ENCODE data around the gene KCNJ11.

GRCh38 chr11:17414992-17415391 lies 26.5 kb upstream of the KCNJ11 start:
- no peak for TF ChIP-seq PRDM15 (CRISPR knock-in tag; IDR thresholded peaks at IDR 0.05)
- TF ChIP-seq E4F1 (IDR thresholded peaks at IDR 0.05; ENCODE audit: borderline replicate concordance, partially characterized antibody): no peak
- TF ChIP-seq SREBF1 (IDR thresholded peaks at IDR 0.05; ENCODE audit: low read length): no peak
- no peak for TF ChIP-seq ZNF592 (IDR thresholded peaks at IDR 0.05)
- no peak for TF ChIP-seq ZNF384 (IDR thresholded peaks at IDR 0.05; ENCODE audit: borderline replicate concordance, low read depth, low read length)
- no peak for TF ChIP-seq CTCF (IDR thresholded peaks at IDR 0.05 in 2 of 3, conservative IDR thresholded peaks at IDR 0.05 in 1 of 3; ENCODE audit: control insufficient read depth in 2 of 3, extremely low read depth in 1 of 3, insufficient read depth in 1 of 3, low read depth in 3 of 3, low read length in 3 of 3)
- no peak for TF ChIP-seq ETV6 (conservative IDR thresholded peaks at IDR 0.05 in 1 of 2, IDR thresholded peaks at IDR 0.05 in 1 of 2; ENCODE audit: borderline replicate concordance in 1 of 2, low read depth in 1 of 2)
- TF ChIP-seq ESRRA (IDR thresholded peaks at IDR 0.05; ENCODE audit: low read length): no peak
